GM12878 (cell line): ENCODE data around the gene DEFB125. TPM values are rescaled to one million over a fixed set of nuclear protein-coding genes. Genes with fewer than 3 reads are reported as not detected.

Source experiments
- ATAC-seq: fragments of 200-7000 bp; cut with Tn5 transposase; 3 replicates; pipeline ENCODE4 v1.9.1; 2020; ENCODE audit warnings: mild to moderate bottlenecking, moderate library complexity
- BruUV-seq: library from RNA; stranded (reverse); fragments of 400-500 nt; replicated peaks from 2 replicates; lab custom pipeline; 2021; lab: Mats Ljungman, UMichigan
- CTCF ChIA-PET: fragments of 300-600 bp; sonication (Branson Sonifier 250); formaldehyde crosslinking; extraction: SDS; loops from one replicate; lab custom pipeline; 2021; ENCODE audit warnings: inconsistent platforms; lab: Yijun Ruan, JAX
- POLR2A ChIA-PET: fragments of 350-600 bp; formaldehyde crosslinking; extraction: SDS; loops from one replicate; lab custom pipeline; 2021; ENCODE audit warnings: inconsistent platforms; lab: Charles Lee
- RAD21 ChIA-PET: fragments of 300-600 bp; sonication (Branson Sonifier 250); formaldehyde crosslinking; loops from one replicate; lab custom pipeline; 2023; ENCODE audit warnings: antibody characterized with exemption; ENCODE audit not compliant: unreplicated experiment; lab: Charles Lee
- SMC1A ChIA-PET: fragments of 300-600 bp; sonication (Branson Sonifier 250); formaldehyde crosslinking; loops from one replicate; lab custom pipeline; 2023; ENCODE audit not compliant: unreplicated experiment, uncharacterized antibody; lab: Charles Lee
- DNase-seq: peaks from one replicate; pipeline ENCODE4 v3.0.0-alpha.2; 2011; ENCODE audit warnings: low read depth, low spot score
- FAIRE-seq: peaks from 3 replicates; lab custom pipeline; 2011; peaks lifted over from hg19 to GRCh38; lab: Jason Lieb, UNC
- H2AFZ ChIP-seq: 2 replicates; pipeline ENCODE4 v1.6.0; 2011; ENCODE audit warnings: low read depth, low read length, control low read depth; ENCODE audit not compliant: control insufficient read depth
- H3K27ac ChIP-seq: 2 replicates; pipeline ENCODE4 v1.5.1; 2011; ENCODE audit warnings: control low read depth; ENCODE audit not compliant: control insufficient read depth, insufficient read depth
- H3K27me3 ChIP-seq, 2 experiments: replicated peaks in 1 of 2; 2 replicates each; pipeline versions ENCODE4 v1.6.0 to v1.6.1; 2011; ENCODE audit warnings: low read length in 1 of 2; ENCODE audit not compliant: control insufficient read depth in 2 of 2, insufficient read depth in 2 of 2
- H3K36me3 ChIP-seq, 2 experiments: 2 replicates each; pipeline ENCODE4 v1.5.1; 2011; ENCODE audit warnings: low read length in 1 of 2; ENCODE audit not compliant: control insufficient read depth in 2 of 2, insufficient read depth in 2 of 2
- H3K4me1 ChIP-seq: 2 replicates; pipeline ENCODE4 v1.6.1; 2011; ENCODE audit warnings: mild to moderate bottlenecking, low read length, moderate library complexity, mixed read lengths; ENCODE audit not compliant: control insufficient read depth, insufficient read depth
- H3K4me2 ChIP-seq: 2 replicates; pipeline ENCODE4 v1.6.0; 2011; ENCODE audit warnings: control low read depth; ENCODE audit not compliant: control insufficient read depth, insufficient read depth
- H3K4me3 ChIP-seq: fragments of 200-600 bp; sonication (generic); 2 replicates; pipeline ENCODE4 v1.5.1; 2016
- H3K79me2 ChIP-seq: 2 replicates; pipeline ENCODE4 v1.6.0; 2011; ENCODE audit warnings: low read length; ENCODE audit not compliant: control insufficient read depth, insufficient read depth
- H3K9ac ChIP-seq: 2 replicates; pipeline ENCODE4 v1.8.0; 2011; ENCODE audit warnings: low read length, control low read depth, mixed read lengths; ENCODE audit not compliant: control insufficient read depth, insufficient read depth
- H3K9me3 ChIP-seq: replicated peaks from 3 replicates; pipeline ENCODE4 v1.5.1; 2011; ENCODE audit warnings: mild to moderate bottlenecking, low read length; ENCODE audit not compliant: control insufficient read depth, insufficient read depth
- H4K20me1 ChIP-seq: 2 replicates; pipeline ENCODE4 v1.6.0; 2011; ENCODE audit not compliant: control insufficient read depth, insufficient read depth
- CEBPZ ChIP-seq: fragments of 150-350 bp; IDR thresholded peaks from 2 replicates; pipeline ENCODE4 v1.6.1; 2016; ENCODE audit warnings: low read depth, low read length
- CHD4 ChIP-seq: fragments of 200-600 bp; sonication (generic); IDR thresholded peaks from 2 replicates; pipeline ENCODE4 v1.6.1; 2016; ENCODE audit warnings: mild to moderate bottlenecking
- GATAD2B ChIP-seq: fragments of 450-650 bp; conservative IDR thresholded peaks from 2 replicates; pipeline ENCODE4 v1.6.1; 2017; ENCODE audit warnings: low read depth, mild to moderate bottlenecking, moderate library complexity
- HSF1 ChIP-seq: fragments of 150-350 bp; IDR thresholded peaks from 2 replicates; pipeline ENCODE4 v1.6.1; 2014; ENCODE audit warnings: mild to moderate bottlenecking, low read depth, low read length
- KAT2A ChIP-seq: conservative IDR thresholded peaks from 2 replicates; pipeline ENCODE4 v1.6.1; 2011; ENCODE audit warnings: low read depth, low read length; ENCODE audit not compliant: control insufficient read depth
- MEF2B ChIP-seq: fragments of 450-650 bp; IDR thresholded peaks from 2 replicates; pipeline ENCODE4 v1.6.1; 2018; ENCODE audit warnings: mild to moderate bottlenecking, moderate library complexity; ENCODE audit not compliant: partially characterized antibody, poor library complexity, severe bottlenecking
- MTA3 ChIP-seq: IDR thresholded peaks from 2 replicates; pipeline ENCODE4 v1.6.1; 2012; ENCODE audit warnings: low read length, inconsistent platforms, borderline replicate concordance
- MYC ChIP-seq: IDR thresholded peaks from 2 replicates; pipeline ENCODE4 v1.6.1; 2011; ENCODE audit warnings: mild to moderate bottlenecking, low read length, moderate library complexity, inconsistent platforms; ENCODE audit not compliant: insufficient read depth, insufficient replicate concordance, insufficient read length, severe bottlenecking
- NBN ChIP-seq: fragments of 450-650 bp; IDR thresholded peaks from 2 replicates; pipeline ENCODE4 v1.6.1; 2016
- PAX5 ChIP-seq: IDR thresholded peaks from 2 replicates; pipeline ENCODE4 v1.6.1; 2011; ENCODE audit warnings: low read depth, low read length, borderline replicate concordance
- PBX3 ChIP-seq: IDR thresholded peaks from 2 replicates; pipeline ENCODE4 v1.6.1; 2011; ENCODE audit warnings: mild to moderate bottlenecking, low read depth, low read length, moderate library complexity; ENCODE audit not compliant: insufficient replicate concordance
- PML ChIP-seq: IDR thresholded peaks from 2 replicates; pipeline ENCODE4 v1.6.1; 2012; ENCODE audit warnings: low read length, inconsistent platforms
- RAD51 ChIP-seq: fragments of 450-650 bp; IDR thresholded peaks from 2 replicates; pipeline ENCODE4 v1.6.1; 2016; ENCODE audit warnings: moderate library complexity, mild to moderate bottlenecking, inconsistent platforms
- SIN3A ChIP-seq: IDR thresholded peaks from 2 replicates; pipeline ENCODE4 v1.6.1; 2012; ENCODE audit warnings: low read depth, low read length, improper control_type of control experiment
- SRF ChIP-seq, 2 experiments: IDR thresholded peaks; 2 replicates each; pipeline ENCODE4 v1.6.1; 2011; ENCODE audit warnings: low read depth in 2 of 2, low read length in 2 of 2, mild to moderate bottlenecking in 1 of 2, moderate library complexity in 1 of 2
- WGBS: methylation state at CpG from one replicate; pipeline ENCODE4 v1.1.6; 2016; ENCODE audit warnings: low lambda C conversion rate; ENCODE audit not compliant: insufficient replicate concordance, insufficient coverage; ENCODE audit errors: missing lambda C conversion rate; 5-methylcytosine and 5-hydroxymethylcytosine counted together
- in situ Hi-C: fragments of 300-500 bp; cut with MboI; formaldehyde crosslinking; loops from 9 replicates; pipeline ENCODE4 v1.14.3; 2018; ENCODE audit warnings: mixed read lengths
- intact Hi-C: fragments of 100-400 bp; cut with micrococcal nuclease; formaldehyde crosslinking; loops from one replicate; pipeline ENCODE4 v1.14.2; 2022; ENCODE audit not compliant: unreplicated experiment
- polyA plus RNA-seq, 11 experiments: library from polyadenylated mRNA; depleted of rRNA in 4 of 11; unstranded in 6 of 11; stranded (reverse) in 5 of 11; fragments of >200 nt; fragmentation: Nextera tagmentation in 4 of 11; fragmentation: Illumina TruSeq in 1 of 11; extraction: Ambion mirVana in 4 of 11; extraction: Trizol in 1 of 11; gene quantifications; 1 replicate in 1 of 11; 2 replicates in 10 of 11; pipeline versions ENCODE4 v1.2.1 to v1.2.3, GENCODE V29; 2011 to 2016; ENCODE audit warnings: inconsistent platforms in 2 of 11, missing spikeins in 2 of 11, low read depth in 1 of 11
- total RNA-seq, 4 experiments: library from RNA; depleted of rRNA in 3 of 4; stranded (reverse); fragments of >200 nt in 3 of 4; fragmentation: Illumina TruSeq in 1 of 4; extraction: Trizol in 1 of 4; gene quantifications; 2 replicates each; pipeline versions ENCODE4 v1.2.1 to v1.2.3, GENCODE V29; 2013 to 2021

Gene DEFB125
- total and polyA plus RNA-seq, 10 of the 15 experiments (the other 5 are each of a cell fraction or from before 2014, with no cell fraction given), result not detected

- H3K4me3 ChIP-seq, result no peak overlapping the region
- H3K79me2 ChIP-seq, result no peaks in the 10 kb centered on the region
- H4K20me1 ChIP-seq, result no peaks in the 10 kb centered on the region
- no peak for FAIRE-seq
- H3K4me2 ChIP-seq, result no peak overlapping the region
- no peak for ATAC-seq
- H2AFZ ChIP-seq, result no peak overlapping the region
- SMC1A ChIA-PET, result no interaction called here
- in situ Hi-C loops, result no loop called here
- intact Hi-C loops, result no loop called here
- no peak overlapping the region for H3K9ac ChIP-seq
- H3K9me3 ChIP-seq, result no peaks in the 10 kb centered on the region; the same call in 2 of the 3 replicates
- POLR2A ChIA-PET, result no interaction called here
- RAD21 ChIA-PET, result no interaction called here
- CTCF ChIA-PET, result no interaction called here
- no peak for DNase-seq
- no peak overlapping the region for H3K27ac ChIP-seq
- H3K27me3 ChIP-seq, result no peaks in the 10 kb centered on the region
- no peaks in the 10 kb centered on the region for H3K36me3 ChIP-seq
- WGBS, result 75% methylated on average over 1 of the region's 1 CpG
- no peaks in the 10 kb centered on the region for H3K4me1 ChIP-seq
- no TSS peak for BruUV-seq
- TF ChIP-seq MTA3 (no peak), MYC (no peak), HSF1 (no peak), CHD4 (no peak), PML (no peak), MEF2B (no peak), KAT2A (no peak), PBX3 (no peak), SRF (IDR thresholded peaks at IDR 0.05; ENCODE audit: low read depth in 2 of 2, low read length in 2 of 2) (no peak), GATAD2B (no peak), RAD51 (no peak), PAX5 (no peak), SIN3A (no peak), CEBPZ (no peak), NBN (no peak)
Measured at GRCh38 chr20:61230-61629, 26.2 kb upstream of the DEFB125 start.
